Neural progenitor cell (in vitro differentiated cells): ENCODE results near the gene SCPEP1. TPM values are rescaled to one million over a fixed set of nuclear protein-coding genes. Genes with fewer than 3 reads are reported as not detected.
A peak's percentile ranks its signal among the peaks of the same experiment; 100 is the strongest.
"Not testable (repeated sequence)": the region's sequence is repeated elsewhere in the genome, so short reads cannot be mapped to it uniquely, and the experiment has no call there.

Source experiments
- DNase-seq: peaks from one replicate; pipeline ENCODE4 v3.0.0-alpha.2; 2016; ENCODE audit warnings: low spot score
- H2AFZ ChIP-seq: fragments of 200-600 bp; sonication (generic); replicated peaks from 2 replicates; pipeline ENCODE4 v1.6.1; 2016; ENCODE audit warnings: antibody characterized with exemption
- H3F3A ChIP-seq: fragments of 200-600 bp; sonication (generic); 2 replicates; pipeline ENCODE4 v1.6.1; 2016; ENCODE audit warnings: antibody characterized with exemption, low read depth
- H3K27ac ChIP-seq: fragments of 200-600 bp; sonication (generic); 2 replicates; pipeline ENCODE4 v1.5.1; 2016; ENCODE audit warnings: mild to moderate bottlenecking
- H3K27me3 ChIP-seq: fragments of 200-600 bp; sonication (generic); 2 replicates; pipeline ENCODE4 v1.6.1; 2016; ENCODE audit warnings: mild to moderate bottlenecking, moderate library complexity
- H3K36me3 ChIP-seq: fragments of 200-600 bp; sonication (generic); 2 replicates; pipeline ENCODE4 v1.5.1; 2016
- H3K4me1 ChIP-seq: fragments of 200-600 bp; sonication (generic); 2 replicates; pipeline ENCODE4 v1.6.1; 2016; ENCODE audit warnings: mixed run types
- H3K4me2 ChIP-seq: fragments of 200-600 bp; sonication (generic); 2 replicates; pipeline ENCODE4 v1.6.1; 2016
- H3K4me3 ChIP-seq: fragments of 200-600 bp; sonication (generic); 2 replicates; pipeline ENCODE4 v1.5.1; 2016
- H3K79me2 ChIP-seq: fragments of 200-600 bp; sonication (generic); 2 replicates; pipeline ENCODE4 v1.6.1; 2016; ENCODE audit warnings: low read depth
- H3K9ac ChIP-seq: fragments of 200-600 bp; sonication (generic); 2 replicates; pipeline ENCODE4 v1.6.1; 2016
- H3K9me3 ChIP-seq: fragments of 200-600 bp; sonication (generic); 2 replicates; pipeline ENCODE4 v1.5.1; 2016; ENCODE audit warnings: low read depth
- H4K20me1 ChIP-seq: fragments of 200-600 bp; sonication (generic); 2 replicates; pipeline ENCODE4 v1.6.1; 2016; ENCODE audit warnings: low read depth
- H3K27ac Mint-ChIP-seq: 3 replicates; pipeline ENCODE4 v1.8.0; 2021; ENCODE audit warnings: mixed read lengths
- H3K27me3 Mint-ChIP-seq: 2 replicates; pipeline ENCODE4 v1.8.0; 2022; ENCODE audit warnings: low read depth, mild to moderate bottlenecking, inconsistent platforms, moderate library complexity, mixed read lengths; ENCODE audit not compliant: insufficient read depth
- H3K36me3 Mint-ChIP-seq: 3 replicates; pipeline ENCODE4 v1.8.0; 2021; ENCODE audit warnings: mixed read lengths
- H3K4me1 Mint-ChIP-seq: 3 replicates; pipeline ENCODE4 v1.8.0; 2021; ENCODE audit warnings: mixed read lengths
- H3K4me3 Mint-ChIP-seq: 3 replicates; pipeline ENCODE4 v1.8.0; 2021; ENCODE audit warnings: mild to moderate bottlenecking, moderate library complexity, mixed read lengths
- H3K9me3 Mint-ChIP-seq: 3 replicates; pipeline ENCODE4 v1.8.0; 2020; ENCODE audit warnings: mixed read lengths
- EZH2 ChIP-seq: fragments of 200-600 bp; sonication (generic); IDR thresholded peaks from 2 replicates; pipeline ENCODE4 v1.6.1; 2017; ENCODE audit warnings: antibody characterized with exemption, mild to moderate bottlenecking, moderate library complexity
- EZH2phosphoT487 ChIP-seq: fragments of 200-600 bp; sonication (generic); IDR thresholded peaks from 2 replicates; pipeline ENCODE4 v1.6.1; 2017; ENCODE audit warnings: antibody characterized with exemption
- total RNA-seq: library from RNA; depleted of rRNA; stranded (reverse); fragments of >200 nt; gene quantifications from 2 replicates; pipeline ENCODE4 v1.2.3, GENCODE V29; 2015; ENCODE audit warnings: low replicate concordance
- TF ChIP-seq, protein P1 (sequence below): fragments of 200-600 bp; sonication (generic); IDR thresholded peaks from 2 replicates; pipeline ENCODE4 v1.5.1; 2017; ENCODE audit warnings: antibody characterized with exemption, mild to moderate bottlenecking

SCPEP1 gene
- total RNA-seq, 1 donor from 2014 or later, result 28.7 TPM

DNA sequence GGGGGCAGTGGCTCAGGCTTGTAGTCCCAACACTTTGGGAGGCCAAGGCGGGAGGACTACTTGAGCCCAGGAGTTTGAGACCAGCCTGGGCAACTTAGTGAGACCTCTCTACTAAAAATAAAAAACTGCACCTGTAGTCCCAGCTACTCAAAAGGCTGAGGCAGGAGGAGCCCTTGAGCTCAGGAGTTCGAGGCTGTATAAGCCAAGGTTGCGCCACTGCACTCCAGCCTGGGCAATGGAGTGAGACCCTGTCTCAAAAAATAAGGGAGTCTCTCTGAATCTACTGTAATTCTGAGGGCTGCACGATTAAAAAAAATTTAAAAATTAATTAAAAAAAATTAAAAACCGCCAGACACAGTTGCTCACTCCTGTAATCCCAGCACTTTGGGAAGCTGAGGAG is 20.9 kb upstream of the SCPEP1 start:
- Histone ChIP-seq H3K27ac (no peak overlapping the region), H3K4me1 (peaks cover 10% of the 10 kb centered on the region), H3K36me3 (no peaks in the 10 kb centered on the region), H3K9ac (no peak overlapping the region), H3F3A (peaks cover 9% of the 10 kb centered on the region), H3K27me3 (no peaks in the 10 kb centered on the region), H3K79me2 (peaks cover 76% of the 10 kb centered on the region), H4K20me1 (peaks cover under 1% of the 10 kb centered on the region), H2AFZ (no peak overlapping the region), H3K9me3 (no peaks in the 10 kb centered on the region), H3K4me3 (no peak overlapping the region), H3K4me2 (no peak overlapping the region)
- Mint-ChIP-seq H3K27ac (no peak overlapping the region), H3K36me3 (peaks cover 6% of the 10 kb centered on the region), H3K9me3 (no peaks in the 10 kb centered on the region), H3K4me3 (no peak overlapping the region), H3K4me1 (peaks cover 17% of the 10 kb centered on the region), H3K27me3 (peaks cover 4% of the 10 kb centered on the region)
- no peak for TF ChIP-seq EZH2
- no peak for TF ChIP-seq EZH2phosphoT487
- TF ChIP-seq, protein P1, sequence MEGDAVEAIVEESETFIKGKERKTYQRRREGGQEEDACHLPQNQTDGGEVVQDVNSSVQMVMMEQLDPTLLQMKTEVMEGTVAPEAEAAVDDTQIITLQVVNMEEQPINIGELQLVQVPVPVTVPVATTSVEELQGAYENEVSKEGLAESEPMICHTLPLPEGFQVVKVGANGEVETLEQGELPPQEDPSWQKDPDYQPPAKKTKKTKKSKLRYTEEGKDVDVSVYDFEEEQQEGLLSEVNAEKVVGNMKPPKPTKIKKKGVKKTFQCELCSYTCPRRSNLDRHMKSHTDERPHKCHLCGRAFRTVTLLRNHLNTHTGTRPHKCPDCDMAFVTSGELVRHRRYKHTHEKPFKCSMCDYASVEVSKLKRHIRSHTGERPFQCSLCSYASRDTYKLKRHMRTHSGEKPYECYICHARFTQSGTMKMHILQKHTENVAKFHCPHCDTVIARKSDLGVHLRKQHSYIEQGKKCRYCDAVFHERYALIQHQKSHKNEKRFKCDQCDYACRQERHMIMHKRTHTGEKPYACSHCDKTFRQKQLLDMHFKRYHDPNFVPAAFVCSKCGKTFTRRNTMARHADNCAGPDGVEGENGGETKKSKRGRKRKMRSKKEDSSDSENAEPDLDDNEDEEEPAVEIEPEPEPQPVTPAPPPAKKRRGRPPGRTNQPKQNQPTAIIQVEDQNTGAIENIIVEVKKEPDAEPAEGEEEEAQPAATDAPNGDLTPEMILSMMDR, result no peak
- no peak for DNase-seq

GRCh38 chr17:56960596-56961538 is 17.1 kb upstream of the SCPEP1 start, which contains the start of gene COIL:
Gene COIL, minus strand, starts transcription at chr17:56961050. Its CDS starts 31 bp downstream, at chr17:56961019.
- peak within 1 kb of the TSS; percentile 65 for H3K9ac ChIP-seq
- no peak for TF ChIP-seq EZH2phosphoT487
- TF ChIP-seq, protein P1, result peak; percentile 99
- H3K9me3 ChIP-seq, result no peaks in the 10 kb centered on the region
- H3K9me3 Mint-ChIP-seq, result no peaks in the 10 kb centered on the region
- H3K27me3 ChIP-seq, result no peaks in the 10 kb centered on the region
- peak within 1 kb of the TSS; percentile 87 for H3K4me3 Mint-ChIP-seq
- peaks cover 10% of the 10 kb centered on the region for H3K4me1 ChIP-seq
- H3K36me3 Mint-ChIP-seq, result no peaks in the 10 kb centered on the region
- H4K20me1 ChIP-seq, result no peaks in the 10 kb centered on the region
- H3K4me2 ChIP-seq, result peak within 1 kb of the TSS; percentile 83
- peaks cover 17% of the 10 kb centered on the region for H3K4me1 Mint-ChIP-seq
- peaks cover 9% of the 10 kb centered on the region for H3F3A ChIP-seq
- no peaks in the 10 kb centered on the region for H3K36me3 ChIP-seq
- peak within 1 kb of the TSS; percentile 96 for H2AFZ ChIP-seq
- H3K27ac Mint-ChIP-seq, result peak within 1 kb of the TSS; percentile 64
- peak within 1 kb of the TSS; percentile 85 for H3K4me3 ChIP-seq
- DNase-seq, result peak; percentile 95
- peak within 1 kb of the TSS; percentile 90 for H3K27ac ChIP-seq
- peaks cover 43% of the 10 kb centered on the region for H3K79me2 ChIP-seq
- H3K27me3 Mint-ChIP-seq, result peaks cover 7% of the 10 kb centered on the region

GRCh38 chr17:56965241-56965640 is 12.7 kb upstream of the SCPEP1 start:
- not testable (repeated sequence) for H3K4me1 Mint-ChIP-seq, H3K79me2 ChIP-seq, H3K27ac ChIP-seq, DNase-seq, H3K4me3 ChIP-seq, H3K4me1 ChIP-seq, H4K20me1 ChIP-seq, H3K27me3 Mint-ChIP-seq, H3K4me2 ChIP-seq, H3K9me3 ChIP-seq, H2AFZ ChIP-seq, H3K9ac ChIP-seq, H3K36me3 ChIP-seq, H3K36me3 Mint-ChIP-seq, H3K4me3 Mint-ChIP-seq, H3K27me3 ChIP-seq, H3K27ac Mint-ChIP-seq, H3K9me3 Mint-ChIP-seq
- H3F3A ChIP-seq, result peaks cover 10% of the 10 kb centered on the region

DNA sequence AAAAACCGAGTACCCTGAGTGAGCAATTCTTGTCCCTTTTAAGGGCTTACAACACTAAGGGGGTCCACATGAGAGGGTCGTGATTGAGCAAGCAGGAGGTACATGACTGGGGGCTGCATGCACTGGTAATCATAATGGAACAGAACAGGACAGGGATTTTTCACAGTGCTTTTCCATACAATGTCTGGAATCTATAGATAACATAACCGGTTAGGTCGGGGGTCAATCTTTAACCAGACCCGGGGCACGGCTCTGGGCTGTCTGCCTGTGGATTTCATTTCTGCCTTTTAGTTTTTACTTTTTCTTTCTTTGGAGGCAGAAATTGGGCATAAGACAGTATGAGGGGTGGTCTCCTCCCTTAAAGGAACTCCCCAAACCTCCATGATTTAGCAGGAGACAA is 12.2 kb upstream of the SCPEP1 start:
- not testable (repeated sequence) for DNase-seq, H3K4me1 ChIP-seq, H3K27me3 Mint-ChIP-seq, H3F3A ChIP-seq, H3K4me2 ChIP-seq, H3K9me3 Mint-ChIP-seq, H3K27ac Mint-ChIP-seq, H2AFZ ChIP-seq, H3K9ac ChIP-seq, H3K4me3 Mint-ChIP-seq, H3K36me3 Mint-ChIP-seq, H3K36me3 ChIP-seq, H3K4me1 Mint-ChIP-seq, H3K79me2 ChIP-seq, H3K9me3 ChIP-seq, H4K20me1 ChIP-seq, H3K4me3 ChIP-seq, H3K27me3 ChIP-seq
- H3K27ac ChIP-seq, result peak overlapping the region; percentile 82
